Bronchial epithelial cell (primary cell): ENCODE results near the gene IRF2. TPM values are rescaled to one million over a fixed set of nuclear protein-coding genes. Genes with fewer than 3 reads are reported as not detected.

Experiments
- DNase-seq: peaks from one replicate; pipeline ENCODE4 v3.0.0-alpha.2; 2010; ENCODE audit warnings: low read depth
- FAIRE-seq: peaks from 2 replicates; lab custom pipeline; 2011; peaks lifted over from hg19 to GRCh38; lab: Jason Lieb, UNC
- H3K27me3 ChIP-seq: 2 replicates; pipeline ENCODE4 v1.5.1; 2011; ENCODE audit warnings: low read length; ENCODE audit not compliant: control insufficient read depth, insufficient read depth
- H3K36me3 ChIP-seq: 2 replicates; pipeline ENCODE4 v1.5.1; 2011; ENCODE audit warnings: low read length; ENCODE audit not compliant: control insufficient read depth, insufficient read depth
- H3K4me3 ChIP-seq: 2 replicates; pipeline ENCODE4 v1.5.1; 2011; ENCODE audit warnings: mild to moderate bottlenecking, low read depth, low read length, control low read depth
- total RNA-seq: library from RNA; depleted of rRNA; stranded (reverse); fragments of >200 nt; gene quantifications from 2 replicates; pipeline ENCODE4 v1.2.1, GENCODE V29; 2014
- TF ChIP-seq, protein P1 (sequence below): IDR thresholded peaks from 2 replicates; pipeline ENCODE4 v1.5.1; 2011; ENCODE audit warnings: mild to moderate bottlenecking, moderate library complexity, low read length, control low read depth, inconsistent platforms; ENCODE audit not compliant: insufficient read depth, severe bottlenecking

IRF2 gene
- total RNA-seq, 1 donor from 2014 or later = 16.1 TPM

GRCh38 chr4:184363258-184363657 lies 111.1 kb downstream of the IRF2 start:
- no peak overlapping the region for H3K4me3 ChIP-seq
- H3K36me3 ChIP-seq = no peaks in the 10 kb centered on the region
- DNase-seq (no peak), FAIRE-seq (no peak)
- TF ChIP-seq, protein P1, sequence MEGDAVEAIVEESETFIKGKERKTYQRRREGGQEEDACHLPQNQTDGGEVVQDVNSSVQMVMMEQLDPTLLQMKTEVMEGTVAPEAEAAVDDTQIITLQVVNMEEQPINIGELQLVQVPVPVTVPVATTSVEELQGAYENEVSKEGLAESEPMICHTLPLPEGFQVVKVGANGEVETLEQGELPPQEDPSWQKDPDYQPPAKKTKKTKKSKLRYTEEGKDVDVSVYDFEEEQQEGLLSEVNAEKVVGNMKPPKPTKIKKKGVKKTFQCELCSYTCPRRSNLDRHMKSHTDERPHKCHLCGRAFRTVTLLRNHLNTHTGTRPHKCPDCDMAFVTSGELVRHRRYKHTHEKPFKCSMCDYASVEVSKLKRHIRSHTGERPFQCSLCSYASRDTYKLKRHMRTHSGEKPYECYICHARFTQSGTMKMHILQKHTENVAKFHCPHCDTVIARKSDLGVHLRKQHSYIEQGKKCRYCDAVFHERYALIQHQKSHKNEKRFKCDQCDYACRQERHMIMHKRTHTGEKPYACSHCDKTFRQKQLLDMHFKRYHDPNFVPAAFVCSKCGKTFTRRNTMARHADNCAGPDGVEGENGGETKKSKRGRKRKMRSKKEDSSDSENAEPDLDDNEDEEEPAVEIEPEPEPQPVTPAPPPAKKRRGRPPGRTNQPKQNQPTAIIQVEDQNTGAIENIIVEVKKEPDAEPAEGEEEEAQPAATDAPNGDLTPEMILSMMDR = no peak
- H3K27me3 ChIP-seq = no peaks in the 10 kb centered on the region

GRCh38 chr4:184362396-184362795 lies 112.0 kb downstream of the IRF2 start:
- TF ChIP-seq, protein P1 = no peak
- H3K4me3 ChIP-seq = no peak overlapping the region

DNA sequence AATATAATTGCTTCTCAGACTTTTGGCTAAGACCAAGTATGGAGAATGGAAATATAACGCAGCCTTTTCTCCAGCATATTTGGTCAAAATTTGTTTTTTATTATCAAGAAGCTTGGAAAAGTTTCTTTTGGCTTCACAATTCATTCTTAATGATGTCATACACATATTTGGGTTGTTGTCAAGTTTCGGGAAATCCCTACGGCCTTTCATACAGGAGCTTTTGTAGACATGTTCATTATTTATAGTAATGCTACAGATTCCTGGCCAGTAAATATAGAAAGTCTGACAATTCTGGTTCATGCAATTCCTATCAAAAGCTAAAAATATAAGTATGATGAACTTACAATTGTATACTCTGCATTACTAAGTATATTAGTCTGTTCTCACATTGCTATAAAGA lies 112.9 kb downstream of the IRF2 start:
- DNase-seq = peak; percentile 21
- FAIRE-seq = no peak
- H3K36me3 ChIP-seq = no peaks in the 10 kb centered on the region
- no peaks in the 10 kb centered on the region for H3K27me3 ChIP-seq
- H3K4me3 ChIP-seq = no peak overlapping the region
- TF ChIP-seq, protein P1 = no peak

More at GRCh38 chr4:184362396-184362795, 112.0 kb downstream of the IRF2 start:
- FAIRE-seq = no peak
- Histone ChIP-seq H3K36me3 (no peaks in the 10 kb centered on the region), H3K27me3 (no peaks in the 10 kb centered on the region)
- DNase-seq = peak; percentile 32

DNA sequence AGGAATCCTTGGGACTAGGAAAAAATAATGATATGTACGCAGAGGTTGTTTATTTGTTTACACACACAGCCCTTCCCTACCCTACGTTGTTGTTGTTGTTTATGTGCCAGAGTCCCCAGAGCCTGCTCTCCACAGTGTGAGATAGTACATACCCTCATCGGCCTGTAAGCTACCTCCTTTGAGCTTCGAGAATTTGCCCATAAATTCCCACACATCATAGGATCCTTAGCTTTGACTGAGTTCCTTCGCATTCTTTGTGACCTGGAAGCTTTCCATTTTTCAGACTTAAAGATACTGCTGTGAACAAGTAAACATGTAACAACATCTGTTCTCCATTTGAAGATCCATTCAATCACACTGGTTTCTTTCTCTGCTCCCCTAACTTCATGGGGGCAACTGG lies 114.5 kb downstream of the IRF2 start:
- Histone ChIP-seq H3K27me3 (no peaks in the 10 kb centered on the region), H3K4me3 (no peak overlapping the region), H3K36me3 (no peaks in the 10 kb centered on the region)
- DNase-seq (no peak), FAIRE-seq (no peak)
- TF ChIP-seq, protein P1 = no peak

- no peaks in the 10 kb centered on the region for H3K27me3 ChIP-seq
- TF ChIP-seq, protein P1 = no peak
- H3K4me3 ChIP-seq = no peak overlapping the region
- no peaks in the 10 kb centered on the region for H3K36me3 ChIP-seq
- no peak for DNase-seq
- no peak for FAIRE-seq
These were observed 115.7 kb downstream of the IRF2 start for GRCh38 chr4:184358521-184359232.

DNA sequence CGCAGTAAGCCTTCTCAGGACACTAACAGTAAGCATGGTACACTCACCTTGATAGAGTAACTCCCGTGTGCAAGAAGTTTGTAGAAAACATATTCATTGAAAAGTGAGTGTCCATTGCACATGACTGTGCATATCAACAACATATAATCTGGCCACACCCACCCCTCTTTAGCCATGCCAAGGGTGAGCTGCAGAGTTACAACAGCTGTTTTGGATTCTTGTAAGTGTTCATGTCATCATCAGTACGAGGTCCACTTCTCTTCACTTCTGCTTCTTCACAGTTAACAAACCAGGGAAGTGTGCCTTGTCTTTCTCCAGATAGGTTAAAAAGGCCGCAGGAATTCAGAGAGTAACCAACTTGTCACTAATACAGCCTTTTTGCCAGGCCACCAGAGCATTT lies 116.6 kb downstream of the IRF2 start:
- no peaks in the 10 kb centered on the region for H3K27me3 ChIP-seq
- no peak for FAIRE-seq
- TF ChIP-seq, protein P1 = no peak
- no peak for DNase-seq
- H3K36me3 ChIP-seq = no peaks in the 10 kb centered on the region
- no peak overlapping the region for H3K4me3 ChIP-seq
